GM06990 (cell line): Measurements from ENCODE around the gene TRMT112.
A peak's percentile ranks its signal among the peaks of the same experiment; 100 is the strongest.

Source experiments
- DNase-seq: peaks from one replicate; pipeline ENCODE4 v3.0.0-alpha.2; 2011; ENCODE audit not compliant: insufficient read length; ENCODE audit errors: extremely low read depth
- H3K27me3 ChIP-seq: replicated peaks from 2 replicates; pipeline ENCODE4 v1.6.0; 2011; ENCODE audit warnings: low read length; ENCODE audit not compliant: control insufficient read depth, insufficient read depth
- H3K36me3 ChIP-seq: 2 replicates; pipeline ENCODE4 v1.5.1; 2011; ENCODE audit warnings: low read length; ENCODE audit not compliant: control insufficient read depth, insufficient read depth
- H3K4me3 ChIP-seq: replicated peaks from 2 replicates; pipeline ENCODE4 v1.5.1; 2011; ENCODE audit warnings: low read depth, mild to moderate bottlenecking, control low read depth, low read length
- CTCF ChIP-seq: IDR thresholded peaks from 2 replicates; pipeline ENCODE4 v1.5.1; 2011; ENCODE audit warnings: low read length, control low read depth, mild to moderate bottlenecking, inconsistent platforms; ENCODE audit not compliant: insufficient read depth, poor library complexity, severe bottlenecking

Gene TRMT112

DNA sequence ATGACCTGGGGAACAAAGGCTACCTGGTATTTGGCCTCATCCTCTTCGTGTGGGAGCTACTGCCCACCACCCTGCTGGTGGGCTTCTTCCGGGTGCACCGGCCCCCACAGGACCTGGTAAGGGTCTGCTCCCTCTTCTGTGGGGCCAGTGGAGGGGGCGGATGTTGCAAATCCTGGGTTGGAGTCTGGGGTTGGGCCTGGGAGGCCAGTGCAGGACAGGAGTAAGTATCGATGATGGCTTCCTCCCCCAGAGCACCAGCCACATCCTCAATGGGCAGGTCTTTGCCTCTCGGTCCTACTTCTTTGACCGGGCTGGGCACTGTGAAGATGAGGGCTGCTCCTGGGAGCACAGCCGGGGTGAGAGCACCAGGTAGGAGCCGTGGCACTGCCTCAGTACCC is 29.0 kb downstream of the TRMT112 start:
- no peak for TF ChIP-seq CTCF
- Histone ChIP-seq H3K27me3 (no peaks in the 10 kb centered on the region; the same call in none of the 2 replicates), H3K36me3 (no peaks in the 10 kb centered on the region; the same call in 1 of the 2 replicates), H3K4me3 (no peak overlapping the region)
- no peak for DNase-seq

DNA sequence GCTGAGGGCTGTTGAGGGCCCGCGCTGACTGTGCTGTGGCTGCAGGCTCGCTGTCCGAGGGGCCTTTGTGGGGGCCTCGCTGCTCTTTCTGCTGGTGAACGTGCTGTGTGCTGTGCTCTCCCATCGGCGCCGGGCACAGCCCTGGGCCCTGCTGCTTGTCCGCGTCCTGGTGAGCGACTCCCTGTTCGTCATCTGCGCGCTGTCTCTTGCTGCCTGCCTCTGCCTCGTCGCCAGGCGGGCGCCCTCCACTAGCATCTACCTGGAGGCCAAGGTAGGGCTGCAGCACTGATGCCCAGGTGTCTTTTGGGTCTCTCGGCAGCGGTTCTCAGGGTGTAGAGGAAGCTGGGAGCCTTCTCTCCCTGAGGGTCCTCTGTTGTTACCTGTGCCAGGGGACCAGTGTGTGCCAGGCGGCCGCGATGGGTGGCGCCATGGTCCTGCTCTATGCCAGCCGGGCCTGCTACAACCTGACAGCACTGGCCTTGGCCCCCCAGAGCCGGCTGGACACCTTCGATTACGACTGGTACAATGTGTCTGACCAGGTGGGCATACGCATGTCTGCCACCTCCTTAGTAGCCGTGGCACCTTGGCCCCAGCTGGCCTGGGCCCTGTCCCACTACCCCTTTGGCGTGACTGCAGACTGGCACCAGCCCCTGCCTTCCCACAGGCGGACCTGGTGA is 29.5 kb downstream of the TRMT112 start:
- TF ChIP-seq CTCF = no peak
- Histone ChIP-seq H3K36me3 (no peaks in the 10 kb centered on the region; the same call in 1 of the 2 replicates), H3K27me3 (no peaks in the 10 kb centered on the region; the same call in none of the 2 replicates), H3K4me3 (no peak overlapping the region)
- DNase-seq = no peak

DNA sequence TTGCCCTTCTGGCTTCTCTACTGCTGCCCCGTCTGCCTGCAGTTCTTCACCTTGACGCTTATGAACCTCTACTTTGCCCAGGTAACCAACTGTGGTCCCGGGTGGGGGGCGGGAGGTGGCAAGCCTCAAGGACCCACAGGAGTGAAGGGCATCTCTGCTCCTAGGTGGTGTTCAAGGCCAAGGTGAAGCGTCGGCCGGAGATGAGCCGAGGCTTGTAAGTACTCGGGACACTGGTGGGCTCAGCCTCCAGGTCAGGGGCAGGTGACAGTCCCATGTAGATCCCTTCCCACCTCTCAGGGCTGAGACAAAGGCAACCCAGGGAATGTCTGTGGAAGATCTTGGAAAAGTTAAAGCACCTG is 30.6 kb downstream of the TRMT112 start:
- no peak overlapping the region for H3K4me3 ChIP-seq

DNA sequence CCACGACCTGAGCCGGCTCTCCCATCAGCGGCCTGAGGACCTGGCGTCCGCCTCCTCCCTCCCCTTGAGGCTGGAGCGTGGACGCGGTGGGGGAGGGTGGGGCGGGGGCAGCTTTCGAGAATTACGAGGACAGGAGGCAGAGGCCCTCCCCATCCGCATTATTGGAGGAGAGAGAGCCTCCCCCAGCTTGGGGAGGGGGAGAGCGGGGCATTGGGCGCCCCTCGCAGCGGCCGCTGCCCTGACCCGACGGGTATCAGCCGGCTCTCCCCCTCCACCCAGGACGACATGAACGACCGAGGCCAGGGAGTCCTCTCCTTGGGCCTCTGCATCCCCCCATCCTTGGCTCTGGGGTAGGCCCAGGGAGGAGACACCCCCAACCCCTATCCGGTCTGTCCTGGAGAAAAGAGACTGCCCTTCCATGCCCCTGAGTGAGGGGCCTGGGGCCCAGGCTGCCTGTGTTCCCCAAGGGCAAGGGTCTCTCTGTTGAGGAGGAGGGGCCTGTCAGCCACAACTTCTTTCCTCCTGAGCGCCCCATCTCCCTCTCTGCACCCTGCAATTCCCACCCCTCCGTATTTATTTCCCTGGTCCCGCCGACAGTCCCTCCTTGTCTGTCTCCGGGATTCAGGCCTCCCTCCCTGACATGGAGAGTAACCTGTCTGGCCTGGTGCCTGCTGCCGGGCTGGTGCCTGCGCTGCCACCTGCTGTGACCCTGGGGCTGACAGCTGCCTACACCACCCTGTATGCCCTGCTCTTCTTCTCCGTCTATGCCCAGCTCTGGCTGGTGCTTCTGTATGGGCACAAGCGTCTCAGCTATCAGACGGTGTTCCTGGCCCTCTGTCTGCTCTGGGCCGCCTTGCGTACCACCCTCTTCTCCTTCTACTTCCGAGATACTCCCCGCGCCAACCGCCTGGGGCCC is 31.2 kb downstream of the TRMT112 start:
- DNase-seq = peak; percentile 34
- peak overlapping the region; percentile 64 for H3K4me3 ChIP-seq
- no peaks in the 10 kb centered on the region; the same call in none of the 2 replicates for H3K27me3 ChIP-seq
- peak; percentile 51 for TF ChIP-seq CTCF
- peaks cover 2% of the 10 kb centered on the region; the same call in 1 of the 2 replicates for H3K36me3 ChIP-seq

More for the DNA sequence above, 30.6 kb downstream of the TRMT112 start:
- Histone ChIP-seq H3K27me3 (no peaks in the 10 kb centered on the region; the same call in none of the 2 replicates), H3K36me3 (peaks cover 2% of the 10 kb centered on the region; the same call in 1 of the 2 replicates)
- no peak for DNase-seq
- TF ChIP-seq CTCF = no peak

GRCh38 chr11:64284962-64285884 is 32.1 kb downstream of the TRMT112 start, which contains the start of gene GPR137:
Gene GPR137 (plus strand): TSS chr11:64285848. CDS start chr11:64286525, 677 bp downstream.
- no peak for TF ChIP-seq CTCF
- peaks cover 2% of the 10 kb centered on the region; the same call in 1 of the 2 replicates for H3K36me3 ChIP-seq
- no peaks in the 10 kb centered on the region for H3K27me3 ChIP-seq
- H3K4me3 ChIP-seq = peak within 1 kb of the TSS; percentile 64
- DNase-seq = peak; percentile 90
